NCI-H2107 (cell line): ENCODE measurements around the gene CCDC185.

ENCODE experiments used
- DNase-seq: peaks from one replicate; lab custom pipeline; 2025; lab: John Stamatoyannopoulos, UW

Gene CCDC185

DNA sequence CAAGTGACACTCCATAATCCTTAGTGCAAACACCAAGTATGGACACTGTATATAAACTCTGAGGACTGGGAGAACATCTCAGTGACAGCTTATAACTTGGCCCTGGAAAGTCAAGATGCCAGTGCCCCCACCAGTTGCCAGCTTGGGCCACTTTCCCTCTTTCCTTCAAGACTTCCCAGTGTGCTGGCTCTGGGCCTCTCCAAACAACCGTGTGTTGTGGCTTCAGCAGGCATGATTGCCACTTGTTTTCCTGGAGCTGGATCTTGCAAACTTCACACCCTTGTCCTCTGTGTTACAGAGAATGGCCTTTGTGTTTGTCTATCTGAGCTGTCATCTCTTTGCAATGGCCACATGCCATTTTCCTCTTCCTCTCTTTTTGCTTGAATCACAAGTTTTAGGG is 37.0 kb downstream of the CCDC185 start:
- no peak for DNase-seq

DNA sequence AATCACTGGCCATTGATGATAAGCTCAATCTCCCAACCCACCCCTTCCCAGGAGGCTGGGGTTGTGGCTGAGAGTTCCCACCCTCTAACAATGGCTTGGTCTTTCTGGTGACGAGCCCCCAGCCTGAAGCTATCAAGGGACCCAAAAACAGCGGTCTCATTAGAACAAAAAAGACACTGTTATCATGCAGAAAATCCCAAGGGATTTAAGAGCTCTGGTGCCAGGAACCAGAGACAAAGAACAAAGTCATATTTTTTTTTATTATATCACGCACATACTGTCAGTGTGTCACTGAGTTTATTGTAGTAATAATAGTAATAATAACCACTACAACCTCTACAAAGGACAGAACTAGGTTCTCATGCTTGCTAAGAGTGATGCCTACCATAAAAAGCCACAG is 43.9 kb downstream of the CCDC185 start:
- DNase-seq = no peak

DNA sequence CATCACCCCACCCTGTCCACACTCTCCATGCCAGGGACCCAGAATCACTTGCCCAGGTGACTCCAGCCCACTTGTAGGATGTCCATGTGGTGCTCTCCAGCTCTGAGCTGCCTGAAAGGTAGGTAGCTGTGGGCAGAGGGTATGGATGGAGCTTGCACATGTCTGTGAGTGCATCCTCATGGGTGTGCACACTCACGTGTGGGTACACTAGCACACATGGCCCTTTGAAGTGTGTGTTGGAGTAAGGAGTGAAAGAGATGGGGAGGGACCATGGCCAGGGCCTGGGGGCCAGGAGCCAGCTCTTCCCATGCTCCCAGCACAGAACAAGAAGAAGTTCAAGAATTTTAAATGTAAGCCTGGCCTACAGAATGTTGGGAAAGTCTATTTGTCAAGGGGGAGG is 50.2 kb downstream of the CCDC185 start:
- DNase-seq = no peak

DNA sequence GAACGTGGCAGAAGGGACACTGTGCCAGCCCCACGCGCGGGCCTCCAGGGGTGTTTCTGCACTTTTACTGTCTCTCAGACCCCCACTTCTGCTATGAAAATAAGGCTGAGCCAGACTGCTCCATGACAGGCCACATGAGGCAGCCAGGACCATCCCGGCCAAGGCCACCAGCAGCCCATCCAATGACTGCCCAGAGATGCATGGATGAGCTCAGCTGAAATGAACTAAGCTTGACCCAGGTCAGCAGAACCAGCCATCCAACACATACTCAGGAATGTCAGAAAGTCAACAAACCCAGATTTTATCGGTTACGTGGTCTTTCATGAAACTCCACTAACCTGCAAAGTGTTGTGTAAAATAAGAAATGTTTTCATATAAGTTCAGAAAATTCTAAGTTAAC is 51.2 kb downstream of the CCDC185 start:
- DNase-seq = no peak
